Neural cell (in vitro differentiated cells): ENCODE results near the gene CPSF2.

Experiments used
- EP300 ChIP-seq: fragments of 450-650 bp; conservative IDR thresholded peaks from 2 replicates; pipeline ENCODE4 v1.6.1; 2014; ENCODE audit warnings: antibody characterized with exemption, mild to moderate bottlenecking, moderate library complexity; ENCODE audit not compliant: poor library complexity, severe bottlenecking
- EZH2 ChIP-seq: fragments of 200-600, 300-800 bp; shearing (Covaris generic), sonication (generic); IDR thresholded peaks from 2 replicates; pipeline ENCODE4 v1.6.1; 2014; ENCODE audit warnings: antibody characterized with exemption, low read length, borderline replicate concordance, mild to moderate bottlenecking; ENCODE audit not compliant: insufficient read depth, poor library complexity, severe bottlenecking
- POLR2AphosphoS5 ChIP-seq: IDR thresholded peaks from 2 replicates; pipeline ENCODE4 v1.6.1; 2012
- TAF1 ChIP-seq: IDR thresholded peaks from 2 replicates; pipeline ENCODE4 v1.6.1; 2012; ENCODE audit warnings: low read depth
- TF ChIP-seq, protein P1 (sequence below): fragments of 450-650 bp; IDR thresholded peaks from 2 replicates; pipeline ENCODE4 v1.5.1; 2014; ENCODE audit warnings: antibody characterized with exemption, mild to moderate bottlenecking, moderate library complexity; ENCODE audit not compliant: poor library complexity, severe bottlenecking

DNA sequence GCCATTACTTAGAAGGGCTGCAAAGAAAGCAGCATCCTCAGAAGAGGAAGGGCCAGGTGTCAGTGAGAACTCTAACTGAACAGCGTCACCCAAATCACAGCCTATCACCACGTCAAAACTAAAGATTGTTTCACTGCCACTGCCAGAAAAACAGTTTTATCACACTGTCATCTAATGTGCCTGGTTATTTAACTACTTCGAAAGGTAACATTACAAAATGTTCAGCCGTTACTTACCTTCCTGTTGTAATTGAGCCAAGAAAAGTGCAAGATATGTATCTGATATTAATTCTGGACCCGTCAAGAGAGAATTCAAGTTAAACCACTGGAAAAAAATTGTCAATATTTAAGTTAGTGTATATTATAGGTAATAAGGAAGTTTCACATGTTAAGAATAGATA lies 33.3 kb upstream of the CPSF2 start:
- TF ChIP-seq EZH2 (no peak), TAF1 (no peak), POLR2AphosphoS5 (no peak), EP300 (no peak)
- TF ChIP-seq, protein P1, sequence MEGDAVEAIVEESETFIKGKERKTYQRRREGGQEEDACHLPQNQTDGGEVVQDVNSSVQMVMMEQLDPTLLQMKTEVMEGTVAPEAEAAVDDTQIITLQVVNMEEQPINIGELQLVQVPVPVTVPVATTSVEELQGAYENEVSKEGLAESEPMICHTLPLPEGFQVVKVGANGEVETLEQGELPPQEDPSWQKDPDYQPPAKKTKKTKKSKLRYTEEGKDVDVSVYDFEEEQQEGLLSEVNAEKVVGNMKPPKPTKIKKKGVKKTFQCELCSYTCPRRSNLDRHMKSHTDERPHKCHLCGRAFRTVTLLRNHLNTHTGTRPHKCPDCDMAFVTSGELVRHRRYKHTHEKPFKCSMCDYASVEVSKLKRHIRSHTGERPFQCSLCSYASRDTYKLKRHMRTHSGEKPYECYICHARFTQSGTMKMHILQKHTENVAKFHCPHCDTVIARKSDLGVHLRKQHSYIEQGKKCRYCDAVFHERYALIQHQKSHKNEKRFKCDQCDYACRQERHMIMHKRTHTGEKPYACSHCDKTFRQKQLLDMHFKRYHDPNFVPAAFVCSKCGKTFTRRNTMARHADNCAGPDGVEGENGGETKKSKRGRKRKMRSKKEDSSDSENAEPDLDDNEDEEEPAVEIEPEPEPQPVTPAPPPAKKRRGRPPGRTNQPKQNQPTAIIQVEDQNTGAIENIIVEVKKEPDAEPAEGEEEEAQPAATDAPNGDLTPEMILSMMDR, result no peak
